Measurements from ENCODE around the gene LRMDA. TPM values are rescaled to one million over a fixed set of nuclear protein-coding genes. Genes with fewer than 3 reads are reported as not detected.

Gene LRMDA
- total RNA-seq, 1 donor from 2014 or later = 29.9 TPM

GRCh38 chr10:75403939-75404814, 27.2 kb upstream of the LRMDA start:
- TF ChIP-seq CTCF (IDR thresholded peaks at IDR 0.05) = no peak
- Histone ChIP-seq H3K4me1 (peaks cover 15% of the 10 kb centered on the region), H3K27me3 (ENCODE audit: low read depth) (peaks cover 10% of the 10 kb centered on the region), H3K4me3 (peak overlapping the region; percentile 93), H3K36me3 (peaks cover 6% of the 10 kb centered on the region), H3K9me3 (no peaks in the 10 kb centered on the region), H3K27ac (peak overlapping the region; percentile 97)
- ATAC-seq = peak; percentile 18 to 35
- intact Hi-C loops (cut with DNase I) = loop anchor here (10.0 kb wide), 1 partner anchor 901 kb away; no protein-coding TSS in a partner anchor
- peak; percentile 86 for DNase-seq

GRCh38 chr10:75404815-75405597, 26.4 kb upstream of the LRMDA start:
- H3K4me1 ChIP-seq = peaks cover 13% of the 10 kb centered on the region
- peak overlapping the region; percentile 93 for H3K4me3 ChIP-seq
- peak; percentile 0 to 1 for ATAC-seq
- no peaks in the 10 kb centered on the region for H3K9me3 ChIP-seq
- H3K36me3 ChIP-seq = no peaks in the 10 kb centered on the region
- H3K27ac ChIP-seq = peak overlapping the region; percentile 97
- DNase-seq = peak; percentile 76
- intact Hi-C loops (cut with DNase I) = loop anchor here (5.0 to 10.0 kb wide), 2 partner anchors 622 to 900 kb away; no protein-coding TSS in a partner anchor
- no peak for TF ChIP-seq CTCF (IDR thresholded peaks at IDR 0.05)
- H3K27me3 ChIP-seq (ENCODE audit: low read depth) = peaks cover 10% of the 10 kb centered on the region

GRCh38 chr10:75405598-75406461, 25.6 kb upstream of the LRMDA start:
- H3K4me1 ChIP-seq = peaks cover 16% of the 10 kb centered on the region
- intact Hi-C loops (cut with DNase I) = loop anchor here (5.0 to 10.0 kb wide), 2 partner anchors 621 to 899 kb away; no protein-coding TSS in a partner anchor
- no peak for DNase-seq
- H3K9me3 ChIP-seq = no peaks in the 10 kb centered on the region
- H3K4me3 ChIP-seq = peak overlapping the region; percentile 93
- ATAC-seq = no peak
- H3K27ac ChIP-seq = peak overlapping the region; percentile 97
- no peak for TF ChIP-seq CTCF (IDR thresholded peaks at IDR 0.05)
- no peaks in the 10 kb centered on the region for H3K36me3 ChIP-seq
- H3K27me3 ChIP-seq (ENCODE audit: low read depth) = peaks cover 10% of the 10 kb centered on the region

- Histone ChIP-seq H3K27me3 (ENCODE audit: low read depth) (peaks cover 10% of the 10 kb centered on the region), H3K27ac (peak overlapping the region; percentile 97), H3K9me3 (no peaks in the 10 kb centered on the region), H3K4me3 (peak overlapping the region; percentile 93), H3K36me3 (no peaks in the 10 kb centered on the region), H3K4me1 (peaks cover 16% of the 10 kb centered on the region)
- intact Hi-C loops (cut with DNase I) = loop anchor here (5.0 to 10.0 kb wide), 2 partner anchors 621 to 898 kb away; no protein-coding TSS in a partner anchor
- DNase-seq (no peak), ATAC-seq (no peak)
- TF ChIP-seq CTCF (IDR thresholded peaks at IDR 0.05) = no peak
Measured at GRCh38 chr10:75406462-75407223, 24.8 kb upstream of the LRMDA start.
